Skeletal muscle cell (primary cell): ENCODE data around the gene TXNDC8.
"Not testable (repeated sequence)": the region's sequence is repeated elsewhere in the genome, so short reads cannot be mapped to it uniquely, and the experiment has no call there.

ENCODE experiments used
- DNase-seq: peaks from one replicate; pipeline ENCODE4 v3.0.0-alpha.2; 2010; ENCODE audit warnings: low read depth
- H3K4me3 ChIP-seq: 2 replicates; pipeline ENCODE4 v1.5.1; 2011; ENCODE audit warnings: low read depth, mild to moderate bottlenecking, control low read depth, low read length, moderate library complexity

The TXNDC8 gene

DNA sequence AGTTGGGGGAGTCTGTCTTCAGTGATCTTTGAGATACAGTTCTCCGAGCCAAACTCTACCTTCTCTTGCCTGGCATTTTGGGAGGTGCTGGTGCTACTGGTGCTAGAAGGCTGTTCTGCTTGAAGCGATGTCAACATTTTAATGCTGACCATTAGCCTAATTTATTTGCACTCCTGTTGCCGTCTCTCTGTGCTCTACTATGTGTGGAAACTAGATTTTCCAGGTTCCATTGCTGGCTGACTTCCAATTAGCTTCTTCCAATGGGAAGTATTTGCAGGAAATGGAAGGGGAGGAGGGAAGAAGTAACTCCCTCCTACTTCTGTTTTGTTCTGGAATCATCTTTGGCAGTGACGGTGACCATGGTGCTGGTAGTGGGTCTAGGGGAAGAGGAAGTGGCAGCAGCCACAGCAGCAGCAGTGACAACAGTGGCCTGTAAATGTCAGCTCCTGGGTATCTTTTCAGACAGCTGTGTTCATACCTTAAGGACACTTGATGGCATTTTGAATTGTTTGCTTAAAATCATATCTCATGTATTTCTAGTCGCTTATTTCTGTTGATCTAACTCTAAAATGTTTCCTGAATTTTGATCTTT lies 7.9 kb downstream of the TXNDC8 start:
- no peak for DNase-seq
- H3K4me3 ChIP-seq: no peak overlapping the region

DNA sequence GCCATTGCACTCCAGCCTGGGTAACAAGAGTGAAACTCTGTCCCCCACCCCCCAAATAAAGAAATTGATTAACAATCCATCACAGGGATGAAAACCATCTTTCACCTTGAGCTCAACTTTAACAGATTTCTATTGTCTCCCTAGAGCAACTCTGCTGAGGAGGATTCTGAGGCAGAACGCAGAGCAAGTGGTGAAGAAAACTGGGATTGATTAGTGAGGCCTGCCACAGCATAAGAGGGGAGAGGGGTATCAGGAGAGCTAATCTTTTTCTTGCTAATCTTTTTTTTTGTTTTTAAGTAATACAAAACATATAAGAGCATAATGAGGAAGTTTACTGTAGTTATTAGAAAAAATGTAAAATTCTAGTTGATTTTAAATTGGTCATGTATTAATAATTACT lies 8.9 kb downstream of the TXNDC8 start:
- no peak for DNase-seq
- H3K4me3 ChIP-seq: no peak overlapping the region

DNA sequence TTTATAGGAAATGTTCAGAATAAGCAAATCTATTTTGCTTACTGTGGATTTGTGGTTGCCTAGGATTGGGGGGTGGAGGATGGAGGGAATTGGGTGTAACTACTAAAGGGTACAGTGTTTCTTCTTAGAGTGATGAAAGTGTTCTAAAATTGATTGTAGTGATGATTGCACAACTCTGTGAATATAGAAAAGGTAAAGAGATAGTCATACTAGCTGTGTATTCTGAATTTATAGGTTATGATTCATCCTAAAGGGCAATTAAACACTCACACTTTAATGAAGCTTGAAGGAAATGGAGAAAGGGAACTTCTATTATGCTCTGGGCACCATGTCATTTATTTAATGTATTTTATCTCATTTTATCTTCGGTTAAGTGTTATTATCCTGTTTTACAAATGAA lies 9.9 kb downstream of the TXNDC8 start:
- DNase-seq: no peak
- H3K4me3 ChIP-seq: no peak overlapping the region

DNA sequence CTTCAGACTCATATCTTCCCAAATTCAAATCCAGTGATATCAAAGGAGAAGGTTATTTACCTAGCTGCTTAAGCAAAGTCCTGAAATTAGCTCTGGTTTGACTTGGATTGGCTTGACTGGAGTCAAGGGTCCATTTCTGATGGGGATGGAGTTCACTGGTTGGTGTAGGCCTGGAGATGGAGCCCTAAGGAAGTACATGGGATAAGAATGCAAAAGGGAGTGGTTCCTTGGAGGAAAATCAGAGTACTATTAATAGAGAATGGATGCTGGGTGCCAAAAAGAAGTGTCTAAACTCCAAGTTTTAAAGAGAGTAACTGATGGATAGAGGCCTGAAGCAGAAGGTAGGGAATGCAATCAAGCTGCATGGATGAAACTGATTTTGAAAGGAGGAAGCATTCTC lies 13.8 kb downstream of the TXNDC8 start:
- no peak for DNase-seq
- H3K4me3 ChIP-seq: no peak overlapping the region

DNA sequence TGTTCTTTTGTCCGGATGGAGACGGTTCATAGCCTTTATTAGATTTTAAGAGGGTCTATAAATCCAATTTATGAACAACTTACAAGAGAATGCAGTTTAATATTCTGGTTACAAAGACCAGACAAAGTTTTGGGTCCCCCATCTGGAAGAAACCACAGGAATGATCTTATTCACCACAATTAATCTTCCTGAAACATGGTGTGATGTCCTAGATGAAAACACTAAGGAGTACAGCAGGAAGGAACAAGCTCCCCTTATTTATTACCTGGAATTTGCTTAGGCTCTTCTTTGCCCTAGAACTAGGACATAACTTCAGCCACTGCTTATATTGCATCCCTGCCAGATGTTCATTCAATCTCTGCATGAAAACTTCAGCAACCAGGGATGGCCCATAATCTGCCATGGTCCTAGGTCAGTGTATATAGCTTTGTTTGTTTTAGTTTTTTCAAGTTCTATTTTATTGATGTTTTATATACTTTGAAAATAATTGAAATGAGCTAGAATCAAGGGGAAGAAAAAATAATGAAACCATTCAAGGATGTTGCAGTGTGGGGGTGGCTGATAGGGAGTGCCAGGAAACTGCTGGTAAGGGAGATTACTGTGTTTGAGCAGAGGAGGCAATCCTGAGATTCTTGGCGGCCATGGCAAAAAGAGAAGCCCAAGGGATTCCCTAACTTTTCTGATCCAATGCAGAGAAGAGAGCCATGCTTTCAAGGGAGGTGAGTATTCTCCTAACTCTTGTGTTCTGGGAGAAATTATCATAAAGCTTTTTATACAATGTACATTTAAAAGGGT lies 16.8 kb downstream of the TXNDC8 start:
- H3K4me3 ChIP-seq: no peak overlapping the region

DNA sequence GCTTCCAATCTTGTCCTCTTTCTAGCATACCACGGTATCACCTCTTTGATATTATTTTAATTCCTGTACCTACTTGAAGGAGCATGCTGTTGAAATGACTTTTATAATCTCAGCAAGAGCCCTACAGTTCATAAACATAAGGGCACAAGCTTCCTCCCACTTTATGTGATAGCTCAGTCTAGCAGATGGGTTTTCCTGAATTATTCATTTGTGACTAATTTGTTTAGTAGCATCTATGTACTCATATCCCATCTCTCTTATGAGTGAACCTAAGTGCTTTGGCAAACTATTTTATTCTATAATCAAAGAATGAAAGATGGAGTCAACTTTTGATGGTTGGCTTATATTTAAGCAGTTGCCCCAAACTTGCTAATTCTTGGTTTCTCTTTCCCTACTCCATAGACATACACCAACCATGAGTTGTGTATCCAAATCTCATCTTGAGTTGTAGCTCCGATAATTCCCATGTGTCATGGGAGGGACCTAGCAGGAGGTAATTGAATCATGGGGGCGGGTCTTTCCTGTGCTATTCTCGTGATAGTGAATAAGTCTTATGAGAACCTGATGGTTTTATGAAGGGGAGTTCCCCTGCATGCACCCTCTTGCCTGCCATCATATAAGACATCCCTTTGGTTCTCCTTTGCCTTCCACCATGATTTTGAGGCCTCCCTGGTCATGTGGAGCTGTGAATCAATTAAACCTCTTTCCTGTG lies 17.7 kb downstream of the TXNDC8 start:
- no peak for DNase-seq
- H3K4me3 ChIP-seq: no peak overlapping the region

More for the DNA sequence above, 16.8 kb downstream of the TXNDC8 start:
- peak; percentile 23 for DNase-seq

DNA sequence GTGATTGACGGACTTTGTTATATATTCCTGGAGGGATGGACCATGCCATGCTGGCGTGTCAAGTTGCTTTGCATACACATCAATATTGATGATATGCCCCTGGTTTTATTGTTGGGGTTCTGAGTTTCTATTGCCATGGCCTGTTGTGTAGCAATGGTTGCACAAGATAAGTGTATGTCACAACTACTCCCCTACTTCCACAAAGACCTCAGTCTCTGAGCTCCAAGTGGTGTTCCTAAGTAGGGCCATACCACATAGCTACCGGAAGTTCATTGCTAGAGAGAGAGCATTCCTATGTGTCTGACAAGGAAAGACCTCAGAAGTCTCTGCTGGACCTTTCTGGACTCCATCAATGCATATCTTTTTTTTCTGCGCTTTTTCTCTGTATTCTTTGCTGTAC lies 19.8 kb downstream of the TXNDC8 start:
- H3K4me3 ChIP-seq: no peak overlapping the region
- DNase-seq: no peak

DNA sequence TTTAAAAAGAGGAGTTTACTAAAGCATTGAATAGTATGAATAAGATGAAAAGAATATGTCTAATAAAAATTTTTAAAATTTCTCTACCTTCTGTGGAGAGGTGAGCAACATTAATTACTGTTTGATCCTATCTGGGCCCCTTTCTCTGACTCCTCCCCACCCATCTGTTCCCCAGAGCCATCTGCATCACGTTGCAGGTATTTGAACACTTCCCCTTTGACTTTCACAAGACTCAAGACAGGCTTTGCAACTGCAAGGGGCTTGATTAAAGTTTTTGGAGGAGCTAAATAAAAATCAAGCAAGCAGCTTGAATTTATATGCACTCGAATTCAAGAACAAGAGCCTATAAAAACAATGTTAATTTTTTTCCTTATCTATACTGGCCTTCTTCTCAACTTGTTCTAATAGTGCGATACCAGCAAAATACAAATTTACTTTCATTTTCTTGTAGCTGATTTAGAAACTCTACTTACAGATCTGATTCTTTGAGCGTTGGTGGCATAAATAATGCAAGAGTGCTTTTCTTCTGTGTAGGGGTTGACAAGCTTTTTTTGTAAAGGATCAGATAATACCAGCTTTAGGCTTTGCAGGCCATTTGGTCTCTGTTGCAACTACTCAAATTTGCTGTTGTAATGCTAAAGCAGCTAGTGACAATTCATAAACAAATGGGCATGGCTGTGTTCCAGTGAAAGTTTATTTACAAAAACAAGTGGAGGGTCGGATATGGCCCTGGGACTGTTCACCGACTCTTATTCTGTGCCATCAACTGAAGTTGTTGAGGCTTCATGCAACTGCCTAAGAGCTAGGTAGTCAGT lies 21.2 kb downstream of the TXNDC8 start:
- no peak for DNase-seq
- H3K4me3 ChIP-seq: no peak overlapping the region

DNA sequence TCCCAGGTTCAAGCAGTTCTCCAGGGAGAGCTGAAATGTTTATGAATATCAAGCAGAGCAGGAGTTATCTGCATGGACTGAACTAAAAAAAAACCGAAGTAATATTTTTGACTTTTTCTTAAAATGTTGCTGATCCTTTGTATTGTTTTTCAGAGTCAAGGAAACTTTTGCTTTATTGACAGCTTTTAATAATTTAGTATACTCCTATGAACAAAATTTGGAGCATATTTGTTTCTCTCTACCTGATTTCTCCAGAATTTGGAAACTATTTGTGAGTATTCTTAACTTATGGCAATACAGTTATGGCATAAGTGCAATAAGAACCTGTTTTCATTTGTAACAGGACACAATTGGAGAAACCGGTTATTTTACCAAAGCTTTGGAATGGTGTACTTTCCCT lies 25.7 kb downstream of the TXNDC8 start:
- not testable (repeated sequence) for DNase-seq, H3K4me3 ChIP-seq

DNA sequence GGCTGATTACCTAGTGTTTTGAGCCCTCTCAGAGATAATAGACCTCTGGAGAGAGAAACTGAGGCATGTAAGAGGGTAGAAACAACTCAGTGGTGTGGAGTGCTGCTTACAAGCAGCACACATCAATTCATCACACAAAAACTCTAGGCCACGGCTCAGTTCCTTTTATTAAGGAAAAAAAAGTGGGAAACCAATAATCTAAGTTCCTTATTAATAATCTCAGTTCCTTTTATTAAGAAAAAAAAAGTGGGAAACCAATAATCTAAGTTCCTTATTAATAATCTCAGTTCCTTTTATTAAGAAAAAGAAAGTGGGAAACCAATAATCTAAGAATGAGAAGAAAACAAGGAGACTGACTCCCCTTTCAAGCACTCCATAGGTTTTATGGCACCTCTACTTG lies 28.0 kb downstream of the TXNDC8 start:
- no peak overlapping the region for H3K4me3 ChIP-seq
- DNase-seq: no peak

DNA sequence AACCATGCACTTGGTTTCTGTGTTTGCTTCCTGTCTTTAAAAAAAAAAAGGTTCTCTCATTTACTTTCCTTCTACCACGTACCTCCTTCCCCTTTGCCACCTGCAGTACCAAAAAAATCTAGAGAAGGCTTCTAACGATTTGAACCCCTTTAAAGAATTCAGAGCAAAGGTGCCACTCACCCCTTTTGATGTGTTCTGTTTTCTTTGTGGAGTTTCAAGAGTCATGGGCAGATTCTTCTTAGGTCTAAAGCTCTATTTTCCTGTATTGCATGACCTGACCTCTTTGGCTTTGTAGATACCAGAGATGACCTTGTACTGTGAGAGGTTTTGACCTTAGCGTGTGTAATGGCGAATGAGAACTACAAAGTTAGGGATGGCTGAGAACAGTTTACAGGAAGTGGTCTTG lies 29.0 kb downstream of the TXNDC8 start:
- DNase-seq: no peak
- no peak overlapping the region for H3K4me3 ChIP-seq

DNA sequence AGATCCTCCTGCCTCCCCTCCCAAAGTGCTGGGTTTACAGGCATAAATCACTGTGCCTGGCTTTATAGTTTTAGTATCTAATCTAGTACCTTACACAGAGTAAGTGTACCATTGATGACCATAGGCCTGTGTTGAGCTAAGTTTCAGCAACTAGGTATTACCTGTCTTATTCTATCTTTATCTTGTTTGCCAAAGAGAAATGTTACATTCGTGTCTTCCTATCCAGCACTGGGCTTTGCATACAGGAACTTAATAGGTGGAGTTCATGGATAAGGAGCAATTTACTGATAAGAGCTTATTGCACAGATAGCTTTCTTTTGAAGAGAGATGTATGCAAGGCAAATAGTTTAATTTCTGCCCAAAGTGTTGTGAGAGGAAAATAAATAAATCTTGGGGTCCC lies 30.5 kb downstream of the TXNDC8 start:
- no peak for DNase-seq
- H3K4me3 ChIP-seq: no peak overlapping the region

DNA sequence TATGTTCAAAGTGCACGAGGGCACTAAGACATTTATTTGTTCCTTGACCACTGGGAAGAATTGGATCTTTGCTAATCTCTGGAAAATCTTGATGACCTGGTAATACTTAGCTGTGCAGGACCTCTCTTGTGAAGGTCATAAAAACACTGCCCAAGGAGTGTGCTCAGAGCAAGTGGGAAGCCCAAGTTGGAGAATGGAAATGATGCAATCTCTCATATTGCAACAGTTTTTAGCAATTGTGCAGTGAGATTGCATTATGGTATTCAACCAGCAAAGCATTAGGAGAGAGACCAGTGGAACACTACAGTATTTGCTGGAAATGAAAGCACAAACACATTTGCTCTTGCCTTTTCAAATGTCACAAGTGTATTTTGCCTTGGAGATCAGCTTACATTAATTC lies 34.5 kb downstream of the TXNDC8 start:
- no peak overlapping the region for H3K4me3 ChIP-seq
- DNase-seq: peak; percentile 61

DNA sequence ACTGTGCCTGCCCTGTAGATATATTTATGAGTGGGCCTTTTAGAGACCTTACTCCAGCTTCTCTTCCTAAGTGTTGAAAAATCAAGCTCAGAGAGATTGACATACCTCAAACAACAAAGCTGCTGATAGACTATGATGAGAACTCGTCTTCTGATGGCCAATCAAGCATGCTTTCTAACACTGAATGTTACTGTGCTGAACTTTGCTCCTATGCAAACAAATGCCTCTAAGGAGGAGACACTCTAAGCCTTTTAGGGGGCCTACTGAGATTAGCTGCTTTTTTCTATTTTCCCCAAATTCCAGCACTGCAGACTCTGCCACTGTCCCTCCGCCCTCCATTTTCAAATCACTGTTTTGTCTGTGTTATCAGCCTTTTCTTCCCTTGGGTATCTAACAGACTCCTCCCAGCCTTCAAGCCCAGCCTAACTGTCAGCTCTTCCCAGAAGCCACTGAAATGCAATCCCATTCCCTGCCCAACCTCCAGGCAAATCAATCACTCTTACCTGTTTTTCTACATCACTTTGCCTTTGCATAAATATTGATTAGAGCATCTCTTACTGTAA lies 39.5 kb downstream of the TXNDC8 start:
- DNase-seq: no peak
- no peak overlapping the region for H3K4me3 ChIP-seq

DNA sequence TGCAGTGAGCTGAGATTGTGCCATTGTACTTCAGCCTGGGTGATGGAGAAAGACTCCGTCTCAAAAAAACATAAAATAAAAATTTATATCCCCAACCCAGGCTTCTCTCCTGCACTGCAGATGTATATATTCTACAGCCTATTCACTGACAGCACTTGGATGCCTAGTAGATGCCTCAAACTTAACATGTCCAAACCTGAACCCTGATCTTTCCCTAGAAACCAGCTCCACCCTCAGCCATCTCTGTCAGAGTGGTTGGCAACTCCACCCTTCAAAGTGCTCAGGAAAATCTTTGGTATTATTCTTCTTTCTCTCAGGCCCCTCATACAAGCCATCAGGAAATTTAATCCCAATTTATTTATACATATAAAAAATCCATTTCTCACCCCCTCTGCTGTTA lies 44.4 kb downstream of the TXNDC8 start:
- DNase-seq: no peak
- no peak overlapping the region for H3K4me3 ChIP-seq

DNA sequence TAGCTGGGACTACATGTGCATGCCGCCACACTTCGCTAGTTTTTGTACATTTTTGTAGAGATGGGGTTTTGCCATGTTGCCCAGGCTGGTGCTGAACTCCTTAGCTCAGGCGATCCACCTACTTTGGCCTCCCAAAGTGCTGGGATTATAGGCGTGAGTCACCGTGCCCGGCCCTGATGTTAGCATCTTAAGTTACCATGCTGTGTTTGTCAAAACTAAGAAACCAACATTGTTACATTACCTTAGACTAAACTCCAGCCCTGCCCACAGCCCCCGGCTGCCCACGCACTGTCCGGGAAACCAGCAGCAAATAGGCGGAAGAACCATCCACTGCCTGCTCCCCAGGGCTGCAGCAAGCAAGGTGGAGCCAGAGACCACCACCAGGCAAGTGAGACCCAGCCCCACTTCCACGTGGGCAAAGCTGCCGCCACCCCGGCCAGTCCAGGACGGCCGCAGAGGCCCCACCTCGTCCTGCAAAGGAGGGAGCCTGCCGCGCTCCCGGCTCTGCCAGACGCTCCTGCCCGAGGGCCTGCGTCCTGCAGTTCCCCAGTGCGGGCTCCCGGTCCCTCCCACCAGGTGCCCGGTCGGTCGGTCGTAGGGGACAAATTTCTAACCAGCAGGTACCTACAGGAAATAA lies 45.6 kb downstream of the TXNDC8 start:
- DNase-seq: no peak
- H3K4me3 ChIP-seq: no peak overlapping the region

DNA sequence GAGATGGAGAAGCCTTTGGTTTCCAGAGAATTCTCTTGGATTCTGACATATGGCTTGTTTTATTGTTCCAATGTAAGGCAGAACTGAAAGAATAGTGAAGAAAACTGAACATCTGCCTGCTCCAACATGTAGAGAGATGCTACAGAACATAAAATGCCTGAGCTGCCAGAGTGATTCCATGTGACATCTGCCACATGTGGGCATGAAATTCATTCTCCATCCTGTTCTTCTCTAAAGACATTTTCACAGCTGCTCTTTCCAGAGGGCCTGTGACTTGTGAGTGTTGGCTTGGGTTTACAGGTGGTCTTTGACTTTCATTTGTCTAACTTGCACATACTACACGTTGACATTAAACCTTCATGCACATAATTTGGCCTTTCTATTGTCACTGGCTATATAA lies 47.7 kb downstream of the TXNDC8 start:
- no peak overlapping the region for H3K4me3 ChIP-seq

DNA sequence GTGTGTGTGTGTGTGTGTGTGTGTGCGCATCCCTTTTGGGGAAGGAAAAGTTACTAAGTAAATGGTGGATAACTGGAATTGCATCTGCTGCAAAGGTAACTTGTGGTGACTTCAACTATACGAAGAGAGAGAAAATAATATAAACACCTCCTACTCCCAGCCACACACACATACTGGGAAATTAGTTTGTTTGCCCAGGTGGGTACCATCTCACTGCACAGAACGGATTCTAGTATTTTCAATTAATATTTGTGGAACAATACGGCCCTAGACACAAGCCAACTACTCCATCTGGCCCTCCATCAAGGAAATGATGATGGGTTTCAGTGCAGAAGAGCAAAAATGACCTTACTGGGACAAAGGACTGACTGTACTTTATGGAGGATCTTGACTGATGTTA lies 49.2 kb downstream of the TXNDC8 start:
- DNase-seq: no peak
- H3K4me3 ChIP-seq: no peak overlapping the region

More for the DNA sequence above, 47.7 kb downstream of the TXNDC8 start:
- DNase-seq: no peak

DNA sequence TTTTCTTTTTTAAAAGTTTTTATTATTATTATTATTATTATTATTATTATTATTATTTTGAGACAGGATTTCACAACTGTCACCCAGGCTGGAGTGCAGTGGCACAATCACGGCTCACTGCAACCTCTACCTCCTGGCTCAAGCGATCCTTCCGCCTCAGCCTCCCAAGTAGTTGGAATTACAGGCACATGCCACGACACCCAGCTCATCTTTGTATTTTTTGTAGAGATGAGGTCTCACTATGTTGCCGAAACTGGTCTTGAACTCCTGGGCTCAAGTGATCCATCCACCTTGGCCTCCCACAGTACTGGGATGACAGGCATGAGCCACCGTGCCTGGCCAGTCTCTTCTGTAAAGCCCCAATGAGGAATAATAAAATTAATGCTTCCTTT lies 50.4 kb downstream of the TXNDC8 start:
- no peak overlapping the region for H3K4me3 ChIP-seq
- no peak for DNase-seq
